GM12878 (cell line): ENCODE data around the gene SLIT1. TPM values are rescaled to one million over a fixed set of nuclear protein-coding genes. Genes with fewer than 3 reads are reported as not detected.

ENCODE experiments used
- ATAC-seq: fragments of 200-7000 bp; cut with Tn5 transposase; 3 replicates; pipeline ENCODE4 v1.9.1; 2020; ENCODE audit warnings: mild to moderate bottlenecking, moderate library complexity
- BruUV-seq: library from RNA; stranded (reverse); fragments of 400-500 nt; replicated peaks from 2 replicates; lab custom pipeline; 2021; lab: Mats Ljungman, UMichigan
- CTCF ChIA-PET: fragments of 300-600 bp; sonication (Branson Sonifier 250); formaldehyde crosslinking; extraction: SDS; loops from one replicate; lab custom pipeline; 2021; ENCODE audit warnings: inconsistent platforms; lab: Yijun Ruan, JAX
- POLR2A ChIA-PET: fragments of 350-600 bp; formaldehyde crosslinking; extraction: SDS; loops from one replicate; lab custom pipeline; 2021; ENCODE audit warnings: inconsistent platforms; lab: Charles Lee
- RAD21 ChIA-PET: fragments of 300-600 bp; sonication (Branson Sonifier 250); formaldehyde crosslinking; loops from one replicate; lab custom pipeline; 2023; ENCODE audit warnings: antibody characterized with exemption; ENCODE audit not compliant: unreplicated experiment; lab: Charles Lee
- SMC1A ChIA-PET: fragments of 300-600 bp; sonication (Branson Sonifier 250); formaldehyde crosslinking; loops from one replicate; lab custom pipeline; 2023; ENCODE audit not compliant: unreplicated experiment, uncharacterized antibody; lab: Charles Lee
- DNase-seq: peaks from one replicate; pipeline ENCODE4 v3.0.0-alpha.2; 2011; ENCODE audit warnings: low read depth, low spot score
- FAIRE-seq: peaks from 3 replicates; lab custom pipeline; 2011; peaks lifted over from hg19 to GRCh38; lab: Jason Lieb, UNC
- H2AFZ ChIP-seq: 2 replicates; pipeline ENCODE4 v1.6.0; 2011; ENCODE audit warnings: low read depth, low read length, control low read depth; ENCODE audit not compliant: control insufficient read depth
- H3K27ac ChIP-seq: 2 replicates; pipeline ENCODE4 v1.5.1; 2011; ENCODE audit warnings: control low read depth; ENCODE audit not compliant: control insufficient read depth, insufficient read depth
- H3K27me3 ChIP-seq, 2 experiments: replicated peaks in 1 of 2; 2 replicates each; pipeline versions ENCODE4 v1.6.0 to v1.6.1; 2011; ENCODE audit warnings: low read length in 1 of 2; ENCODE audit not compliant: control insufficient read depth in 2 of 2, insufficient read depth in 2 of 2
- H3K36me3 ChIP-seq, 2 experiments: 2 replicates each; pipeline ENCODE4 v1.5.1; 2011; ENCODE audit warnings: low read length in 1 of 2; ENCODE audit not compliant: control insufficient read depth in 2 of 2, insufficient read depth in 2 of 2
- H3K4me1 ChIP-seq: 2 replicates; pipeline ENCODE4 v1.6.1; 2011; ENCODE audit warnings: mild to moderate bottlenecking, low read length, moderate library complexity, mixed read lengths; ENCODE audit not compliant: control insufficient read depth, insufficient read depth
- H3K4me2 ChIP-seq: 2 replicates; pipeline ENCODE4 v1.6.0; 2011; ENCODE audit warnings: control low read depth; ENCODE audit not compliant: control insufficient read depth, insufficient read depth
- H3K4me3 ChIP-seq: fragments of 200-600 bp; sonication (generic); 2 replicates; pipeline ENCODE4 v1.5.1; 2016
- H3K79me2 ChIP-seq: 2 replicates; pipeline ENCODE4 v1.6.0; 2011; ENCODE audit warnings: low read length; ENCODE audit not compliant: control insufficient read depth, insufficient read depth
- H3K9ac ChIP-seq: 2 replicates; pipeline ENCODE4 v1.8.0; 2011; ENCODE audit warnings: low read length, control low read depth, mixed read lengths; ENCODE audit not compliant: control insufficient read depth, insufficient read depth
- H3K9me3 ChIP-seq: replicated peaks from 3 replicates; pipeline ENCODE4 v1.5.1; 2011; ENCODE audit warnings: mild to moderate bottlenecking, low read length; ENCODE audit not compliant: control insufficient read depth, insufficient read depth
- H4K20me1 ChIP-seq: 2 replicates; pipeline ENCODE4 v1.6.0; 2011; ENCODE audit not compliant: control insufficient read depth, insufficient read depth
- CTCF ChIP-seq, 3 experiments: IDR thresholded peaks in 2 of 3; conservative IDR thresholded peaks in 1 of 3; 2 replicates each; pipeline ENCODE4 v1.5.1; 2011; ENCODE audit warnings: low read depth in 3 of 3, low read length in 3 of 3, mild to moderate bottlenecking in 3 of 3, control low read depth in 2 of 3, moderate library complexity in 2 of 3, inconsistent platforms in 1 of 3, mixed read lengths in 1 of 3; ENCODE audit not compliant: control insufficient read depth in 2 of 3, insufficient read depth in 1 of 3; ENCODE audit errors: extremely low read depth in 1 of 3
- FOS ChIP-seq: IDR thresholded peaks from 3 replicates; pipeline ENCODE4 v1.6.1; 2011; ENCODE audit warnings: borderline replicate concordance; ENCODE audit not compliant: insufficient read length; ENCODE audit errors: extremely low read depth
- LARP7 ChIP-seq: fragments of 450-650 bp; IDR thresholded peaks from 2 replicates; pipeline ENCODE4 v1.6.1; 2017; ENCODE audit warnings: mild to moderate bottlenecking
- MEF2B ChIP-seq: fragments of 450-650 bp; IDR thresholded peaks from 2 replicates; pipeline ENCODE4 v1.6.1; 2018; ENCODE audit warnings: mild to moderate bottlenecking, moderate library complexity; ENCODE audit not compliant: partially characterized antibody, poor library complexity, severe bottlenecking
- NBN ChIP-seq: fragments of 450-650 bp; IDR thresholded peaks from 2 replicates; pipeline ENCODE4 v1.6.1; 2016
- NFYB ChIP-seq: IDR thresholded peaks from 2 replicates; pipeline ENCODE4 v1.6.1; 2011; ENCODE audit warnings: low read depth, mild to moderate bottlenecking, low read length, improper control_type of control experiment, moderate library complexity; ENCODE audit not compliant: insufficient read depth
- NR2C1 ChIP-seq: fragments of 450-650 bp; IDR thresholded peaks from 2 replicates; pipeline ENCODE4 v1.6.1; 2017; ENCODE audit warnings: antibody characterized with exemption, mild to moderate bottlenecking, moderate library complexity
- ZBTB11 ChIP-seq: fragments of 450-650 bp; formaldehyde crosslinking; IDR thresholded peaks from 2 replicates; pipeline ENCODE4 v1.5.0; 2022; ENCODE audit warnings: mild to moderate bottlenecking, missing genetic modification characterization
- whole genome bisulfite sequencing: methylation state at CpG from one replicate; pipeline ENCODE4 v1.1.6; 2016; ENCODE audit warnings: low lambda C conversion rate; ENCODE audit not compliant: insufficient replicate concordance, insufficient coverage; ENCODE audit errors: missing lambda C conversion rate; 5-methylcytosine and 5-hydroxymethylcytosine counted together
- in situ Hi-C: fragments of 300-500 bp; cut with MboI; formaldehyde crosslinking; loops from 9 replicates; pipeline ENCODE4 v1.14.3; 2018; ENCODE audit warnings: mixed read lengths
- intact Hi-C: fragments of 100-400 bp; cut with micrococcal nuclease; formaldehyde crosslinking; loops from one replicate; pipeline ENCODE4 v1.14.2; 2022; ENCODE audit not compliant: unreplicated experiment
- polyA plus RNA-seq, 11 experiments: library from polyadenylated mRNA; depleted of rRNA in 4 of 11; unstranded in 6 of 11; stranded (reverse) in 5 of 11; fragments of >200 nt; fragmentation: Nextera tagmentation in 4 of 11; fragmentation: Illumina TruSeq in 1 of 11; extraction: Ambion mirVana in 4 of 11; extraction: Trizol in 1 of 11; gene quantifications; 1 replicate in 1 of 11; 2 replicates in 10 of 11; pipeline versions ENCODE4 v1.2.1 to v1.2.3, GENCODE V29; 2011 to 2016; ENCODE audit warnings: inconsistent platforms in 2 of 11, missing spikeins in 2 of 11, low read depth in 1 of 11
- total RNA-seq, 4 experiments: library from RNA; depleted of rRNA in 3 of 4; stranded (reverse); fragments of >200 nt in 3 of 4; fragmentation: Illumina TruSeq in 1 of 4; extraction: Trizol in 1 of 4; gene quantifications; 2 replicates each; pipeline versions ENCODE4 v1.2.1 to v1.2.3, GENCODE V29; 2013 to 2021

SLIT1 gene
- total and polyA plus RNA-seq, 10 of the 15 experiments (the other 5 are each of a cell fraction or from before 2014, with no cell fraction given): 0.04 to 0.19 (median 0.06) TPM; not detected in 4

- RAD21 ChIA-PET: no interaction called here
- Histone ChIP-seq H3K27me3 (peaks cover 0 to under 1% of the 10 kb centered on the region in 2 experiments; a peak in 1 of 4 replicates), H3K9ac (no peak overlapping the region), H3K27ac (no peak overlapping the region), H3K4me3 (no peak overlapping the region), H4K20me1 (no peaks in the 10 kb centered on the region), H3K79me2 (no peaks in the 10 kb centered on the region), H3K4me2 (no peak overlapping the region), H3K9me3 (no peaks in the 10 kb centered on the region), H3K4me1 (no peaks in the 10 kb centered on the region), H3K36me3 (no peaks in the 10 kb centered on the region), H2AFZ (no peak overlapping the region)
- no TSS peak for BruUV-seq
- ATAC-seq (peak; percentile 54; the same call in 2 of the 3 replicates), DNase-seq (no peak), FAIRE-seq (no peak)
- CTCF ChIA-PET: no interaction called here
- SMC1A ChIA-PET: interaction anchor here (1.2 kb wide), 1 partner anchor 75 kb away, joined by 3 read pairs; no protein-coding TSS in a partner anchor
- POLR2A ChIA-PET: no interaction called here
- in situ Hi-C loops: no loop called here
- intact Hi-C loops: loop anchor here (5.0 kb wide), 1 partner anchor 62 kb away; no protein-coding TSS in a partner anchor
- TF ChIP-seq NBN (no peak), NR2C1 (no peak), MEF2B (no peak), NFYB (no peak), LARP7 (no peak), FOS (no peak), CTCF (IDR thresholded peaks at IDR 0.05 in 2 of 3, conservative IDR thresholded peaks at IDR 0.05 in 1 of 3; ENCODE audit: control insufficient read depth in 2 of 3, extremely low read depth in 1 of 3, insufficient read depth in 1 of 3, low read depth in 3 of 3, low read length in 3 of 3) (no peak), ZBTB11 (CRISPR knock-in tag) (no peak)
- WGBS: 37% methylated on average over 14 of the region's 15 CpGs
Observed at GRCh38 chr10:97134983-97135382, 50.8 kb downstream of the SLIT1 start.
